Fibroblast of lung (primary cell): Measurements from ENCODE around the gene TNFSF12.

Experiments used
- EZH2 ChIP-seq: IDR thresholded peaks from 2 replicates; pipeline ENCODE4 v1.5.1; 2012; ENCODE audit warnings: low read length, control low read depth, mild to moderate bottlenecking; ENCODE audit errors: missing control alignments
- TF ChIP-seq, protein P1 (sequence below), 2 donors: IDR thresholded peaks in 1 of 2; conservative IDR thresholded peaks in 1 of 2; 1 replicate in 1 of 2; 2 replicates in 1 of 2; pipeline ENCODE4 v1.5.1; 2011 to 2012; ENCODE audit warnings: low read length in 2 of 2, control low read depth in 1 of 2, inconsistent platforms in 1 of 2, low read depth in 1 of 2, mild to moderate bottlenecking in 1 of 2

DNA sequence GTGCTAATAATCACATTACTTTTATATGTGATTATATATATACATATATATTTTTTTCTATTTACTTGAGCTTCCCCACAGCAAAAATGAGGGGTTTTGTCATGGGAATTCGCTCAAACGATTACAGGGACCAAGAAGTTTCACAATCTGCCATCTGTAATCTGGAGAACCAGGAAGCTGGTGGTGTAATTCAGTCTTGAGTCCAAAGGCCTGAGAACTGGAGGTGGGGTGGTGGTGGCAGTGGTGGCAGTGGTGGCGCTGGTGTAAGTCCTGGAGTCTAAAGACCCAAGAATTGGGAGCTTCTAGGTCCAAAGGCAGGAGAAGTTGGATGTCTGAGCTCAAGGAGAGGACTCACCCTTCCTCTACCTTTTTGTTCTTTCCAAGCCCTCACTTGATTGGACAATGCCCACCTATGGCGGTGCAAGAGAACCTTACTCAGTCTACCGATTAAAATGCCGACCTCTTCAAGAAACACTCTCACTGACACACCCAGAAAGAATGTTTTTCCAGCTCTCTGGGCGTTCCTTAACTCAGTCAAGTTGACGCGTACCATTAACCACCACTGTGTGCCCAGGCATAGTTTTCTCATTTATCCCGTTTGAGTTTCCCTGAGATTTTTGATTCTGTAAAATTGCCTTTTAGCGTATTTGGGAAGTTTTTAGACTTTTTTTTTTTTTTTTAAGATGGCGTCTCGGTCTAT lies 32.8 kb upstream of the TNFSF12 start:
- no peak for TF ChIP-seq EZH2
- TF ChIP-seq, protein P1, sequence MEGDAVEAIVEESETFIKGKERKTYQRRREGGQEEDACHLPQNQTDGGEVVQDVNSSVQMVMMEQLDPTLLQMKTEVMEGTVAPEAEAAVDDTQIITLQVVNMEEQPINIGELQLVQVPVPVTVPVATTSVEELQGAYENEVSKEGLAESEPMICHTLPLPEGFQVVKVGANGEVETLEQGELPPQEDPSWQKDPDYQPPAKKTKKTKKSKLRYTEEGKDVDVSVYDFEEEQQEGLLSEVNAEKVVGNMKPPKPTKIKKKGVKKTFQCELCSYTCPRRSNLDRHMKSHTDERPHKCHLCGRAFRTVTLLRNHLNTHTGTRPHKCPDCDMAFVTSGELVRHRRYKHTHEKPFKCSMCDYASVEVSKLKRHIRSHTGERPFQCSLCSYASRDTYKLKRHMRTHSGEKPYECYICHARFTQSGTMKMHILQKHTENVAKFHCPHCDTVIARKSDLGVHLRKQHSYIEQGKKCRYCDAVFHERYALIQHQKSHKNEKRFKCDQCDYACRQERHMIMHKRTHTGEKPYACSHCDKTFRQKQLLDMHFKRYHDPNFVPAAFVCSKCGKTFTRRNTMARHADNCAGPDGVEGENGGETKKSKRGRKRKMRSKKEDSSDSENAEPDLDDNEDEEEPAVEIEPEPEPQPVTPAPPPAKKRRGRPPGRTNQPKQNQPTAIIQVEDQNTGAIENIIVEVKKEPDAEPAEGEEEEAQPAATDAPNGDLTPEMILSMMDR (conservative IDR thresholded peaks at IDR 0.05 in 1 of 2, IDR thresholded peaks at IDR 0.05 in 1 of 2; ENCODE audit: low read depth in 1 of 2, low read length in 2 of 2), result no peak
